HepG2 (cell line): ENCODE results near the gene PLD1. TPM values are rescaled to one million over a fixed set of nuclear protein-coding genes. Genes with fewer than 3 reads are reported as not detected.
A peak's percentile ranks its signal among the peaks of the same experiment; 100 is the strongest.

Experiments
- EP300 ChIP-seq, 3 experiments: sonication (generic) in 1 of 3; formaldehyde crosslinking in 1 of 3; IDR thresholded peaks; 2 replicates each; pipeline versions ENCODE4 v1.5.1 to v1.6.1; 2011 to 2020; ENCODE audit warnings: low read depth in 2 of 3, low read length in 2 of 3, borderline replicate concordance in 1 of 3, improper control_type of control experiment in 1 of 3, mild to moderate bottlenecking in 1 of 3, missing genetic modification reagents in 1 of 3, moderate library complexity in 1 of 3
- FOXA3 ChIP-seq: IDR thresholded peaks from 2 replicates; pipeline ENCODE4 v1.6.1; 2016; ENCODE audit warnings: missing genetic modification reagents, missing compliant biosample characterization
- GABPB1 ChIP-seq: IDR thresholded peaks from 2 replicates; pipeline ENCODE4 v1.6.1; 2016; ENCODE audit warnings: mild to moderate bottlenecking, missing genetic modification reagents, moderate library complexity, missing compliant biosample characterization
- IRX3 ChIP-seq: sonication (generic); formaldehyde crosslinking; IDR thresholded peaks from 2 replicates; pipeline ENCODE4 v1.8.1; 2023; ENCODE audit warnings: mild to moderate bottlenecking, low read depth, missing genetic modification reagents, borderline replicate concordance
- KAT7 ChIP-seq: IDR thresholded peaks from 2 replicates; pipeline ENCODE4 v1.6.1; 2018; ENCODE audit warnings: borderline replicate concordance, missing compliant biosample characterization
- KAT8 ChIP-seq: IDR thresholded peaks from 2 replicates; pipeline ENCODE4 v1.6.1; 2016; ENCODE audit warnings: missing genetic modification reagents, missing compliant biosample characterization
- MAFF ChIP-seq: IDR thresholded peaks from 2 replicates; pipeline ENCODE4 v1.6.1; 2011; ENCODE audit warnings: low read depth, low read length, improper control_type of control experiment
- MAFG ChIP-seq: sonication (generic); formaldehyde crosslinking; IDR thresholded peaks from 2 replicates; pipeline ENCODE4 v1.5.1; 2020; ENCODE audit warnings: mild to moderate bottlenecking, missing genetic modification reagents
- MED1 ChIP-seq: sonication (generic); formaldehyde crosslinking; IDR thresholded peaks from 2 replicates; pipeline ENCODE4 v1.4.0; 2020; ENCODE audit warnings: missing genetic modification reagents
- ONECUT2 ChIP-seq: sonication (generic); formaldehyde crosslinking; IDR thresholded peaks from 2 replicates; pipeline ENCODE4 v1.4.0; 2020; ENCODE audit warnings: missing genetic modification reagents
- PITX1 ChIP-seq: sonication (generic); formaldehyde crosslinking; IDR thresholded peaks from 2 replicates; pipeline ENCODE4 v1.5.1; 2020; ENCODE audit warnings: mild to moderate bottlenecking, missing genetic modification reagents
- PLRG1 ChIP-seq: fragments of 450-650 bp; conservative IDR thresholded peaks from 2 replicates; pipeline ENCODE4 v1.6.1; 2016
- RARA ChIP-seq: IDR thresholded peaks from 2 replicates; pipeline ENCODE4 v1.6.1; 2016; ENCODE audit warnings: missing genetic modification reagents, missing compliant biosample characterization
- RORA ChIP-seq: sonication (generic); formaldehyde crosslinking; IDR thresholded peaks from 2 replicates; pipeline ENCODE4 v1.5.0; 2020; ENCODE audit warnings: mild to moderate bottlenecking, missing genetic modification reagents, moderate library complexity
- SP2 ChIP-seq: sonication (generic); formaldehyde crosslinking; IDR thresholded peaks from 2 replicates; pipeline ENCODE4 v1.5.1; 2020; ENCODE audit warnings: mild to moderate bottlenecking, missing genetic modification reagents
- SRF ChIP-seq: IDR thresholded peaks from 2 replicates; pipeline ENCODE4 v1.6.1; 2011; ENCODE audit warnings: mild to moderate bottlenecking, low read depth, low read length, moderate library complexity
- ZBTB49 ChIP-seq: sonication (generic); formaldehyde crosslinking; IDR thresholded peaks from 2 replicates; pipeline ENCODE4 v1.4.0; 2020; ENCODE audit warnings: missing genetic modification reagents, borderline replicate concordance
- ZNF24 ChIP-seq: fragments of 450-650 bp; IDR thresholded peaks from 2 replicates; pipeline ENCODE4 v1.6.1; 2017; ENCODE audit warnings: antibody characterized with exemption, mild to moderate bottlenecking
- ZNF260 ChIP-seq: sonication (generic); formaldehyde crosslinking; IDR thresholded peaks from 2 replicates; pipeline ENCODE4 v1.4.0; 2020; ENCODE audit warnings: missing genetic modification reagents, low read depth, mild to moderate bottlenecking, borderline replicate concordance
- ZNF274 ChIP-seq: sonication (generic); formaldehyde crosslinking; IDR thresholded peaks from 2 replicates; pipeline ENCODE4 v1.5.1; 2020; ENCODE audit warnings: mild to moderate bottlenecking, missing genetic modification reagents
- ZNF343 ChIP-seq: sonication (generic); formaldehyde crosslinking; IDR thresholded peaks from 2 replicates; pipeline ENCODE4 v1.4.0; 2020; ENCODE audit warnings: mild to moderate bottlenecking, missing genetic modification reagents
- ZNF513 ChIP-seq: sonication (generic); formaldehyde crosslinking; conservative IDR thresholded peaks from 2 replicates; pipeline ENCODE4 v1.5.0; 2020; ENCODE audit warnings: missing genetic modification reagents
- ZNF616 ChIP-seq: sonication (generic); formaldehyde crosslinking; IDR thresholded peaks from 2 replicates; pipeline ENCODE4 v1.5.0; 2020; ENCODE audit warnings: low read depth, mild to moderate bottlenecking, missing genetic modification reagents
- ZNF788 ChIP-seq: sonication (generic); formaldehyde crosslinking; IDR thresholded peaks from 2 replicates; pipeline ENCODE4 v1.5.0; 2020; ENCODE audit warnings: mild to moderate bottlenecking, missing genetic modification reagents, borderline replicate concordance
- polyA plus RNA-seq, 8 experiments: library from polyadenylated mRNA; depleted of rRNA in 3 of 8; stranded (reverse) in 7 of 8; unstranded in 1 of 8; fragments of >200 nt; fragmentation: Illumina TruSeq in 4 of 8; extraction: Trizol in 4 of 8; gene quantifications; 2 replicates each; pipeline versions ENCODE4 v1.2.1 to v1.2.3, GENCODE V29; 2011 to 2016; ENCODE audit warnings: low read depth in 4 of 8, missing spikeins in 1 of 8, mixed read lengths in 1 of 8; ENCODE audit not compliant: insufficient read depth in 1 of 8
- total RNA-seq, 5 experiments: library from RNA; depleted of rRNA; stranded (reverse); fragments of >200 nt; fragmentation: Illumina TruSeq; extraction: Trizol; gene quantifications; 2 replicates each; pipeline ENCODE4 v1.2.3, GENCODE V29; 2016; ENCODE audit warnings: low read depth in 1 of 5
- TF ChIP-seq, protein P1 (sequence below): IDR thresholded peaks from 2 replicates; pipeline ENCODE4 v1.6.1; 2012; ENCODE audit warnings: inconsistent platforms

PLD1 gene
- total and polyA plus RNA-seq, 2 of the 13 experiments (the other 11 are each of a cell fraction or from before 2014, with no cell fraction given) = 27.1 to 59.4 TPM

DNA sequence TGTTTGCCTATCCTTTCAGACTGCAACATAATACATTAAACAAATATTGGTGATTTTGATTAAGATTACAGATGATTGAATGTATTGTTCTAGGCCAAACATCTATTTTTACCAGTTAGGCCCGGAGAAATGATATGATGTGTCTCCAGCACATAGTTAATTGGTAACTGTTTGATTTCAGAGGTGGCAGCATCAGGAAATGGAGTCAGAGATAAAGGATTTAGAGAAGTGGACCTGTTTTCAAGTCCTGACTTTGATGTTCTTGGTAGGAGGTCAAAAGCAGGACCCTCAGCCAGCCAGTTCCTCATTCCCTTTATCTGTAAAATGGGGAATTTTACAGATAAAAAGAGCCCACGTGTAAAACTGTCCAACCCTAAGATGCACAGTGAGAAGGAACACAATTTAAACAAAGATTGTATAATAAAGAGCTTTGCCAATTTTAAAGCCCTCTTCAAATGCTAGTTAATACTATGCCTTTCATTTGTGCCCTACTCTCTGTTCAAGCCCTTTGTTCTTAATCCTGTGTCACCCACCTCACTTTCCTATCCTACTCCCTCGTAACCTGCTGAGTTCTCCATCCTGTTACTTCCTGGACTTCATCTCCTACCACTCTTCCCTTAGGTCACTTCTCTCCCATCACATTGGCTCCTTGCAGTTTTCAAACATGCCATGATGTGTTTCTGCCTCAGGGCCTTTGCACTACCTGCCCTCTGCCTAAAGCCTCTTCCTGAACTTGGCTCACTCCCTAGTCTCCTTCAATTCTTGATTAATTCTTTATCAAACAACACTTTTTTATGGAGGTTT is 35.4 kb upstream of the PLD1 start (continued):
- TF ChIP-seq SP2 (CRISPR knock-in tag) (no peak), RORA (CRISPR knock-in tag) (no peak), KAT8 (CRISPR knock-in tag) (no peak), MED1 (CRISPR knock-in tag) (peak; percentile 96), ZBTB49 (CRISPR knock-in tag) (no peak), ZNF513 (CRISPR knock-in tag) (no peak), ZNF24 (no peak), RARA (peak; percentile 59), MAFF (no peak), EP300 (IDR thresholded peaks at IDR 0.05; ENCODE audit: low read depth in 2 of 2, low read length in 2 of 2) (peak in 1 of 2 experiments; percentile 87; a peak in 2 of 4 replicates), EP300 (CRISPR knock-in tag; IDR thresholded peaks at IDR 0.05; ENCODE audit: borderline replicate concordance) (peak; percentile 57; the same call in 1 of the 2 replicates), SRF (no peak), ONECUT2 (CRISPR knock-in tag) (no peak), IRX3 (CRISPR knock-in tag) (no peak), PITX1 (peak; percentile 31; the same call in 1 of the 2 replicates), GABPB1 (no peak), MAFG (CRISPR knock-in tag) (no peak), KAT7 (no peak), ZNF274 (CRISPR knock-in tag) (no peak), ZNF616 (CRISPR knock-in tag) (no peak), ZNF343 (CRISPR knock-in tag) (no peak), PLRG1 (no peak), FOXA3 (peak; percentile 50; the same call in 1 of the 2 replicates), ZNF788 (CRISPR knock-in tag) (no peak), ZNF260 (CRISPR knock-in tag) (no peak)
- TF ChIP-seq, protein P1, sequence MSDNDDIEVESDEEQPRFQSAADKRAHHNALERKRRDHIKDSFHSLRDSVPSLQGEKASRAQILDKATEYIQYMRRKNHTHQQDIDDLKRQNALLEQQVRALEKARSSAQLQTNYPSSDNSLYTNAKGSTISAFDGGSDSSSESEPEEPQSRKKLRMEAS = 0 out of 2 replicates have a peak, but pooled peaks have one; percentile 25
